OCI-LY7 (cell line): ENCODE data around the gene FARSA. TPM values are rescaled to one million over a fixed set of nuclear protein-coding genes. Genes with fewer than 3 reads are reported as not detected.

Source experiments
- BruUV-seq: library from RNA; stranded (reverse); fragments of 400-500 nt; replicated peaks from 2 replicates; lab custom pipeline; 2021; lab: Mats Ljungman, UMichigan
- CTCF ChIA-PET: fragments of 300-600 bp; sonication (Branson Sonifier 250); formaldehyde crosslinking; loops from one replicate; lab custom pipeline; 2022; ENCODE audit warnings: antibody characterized with exemption; ENCODE audit not compliant: unreplicated experiment; lab: Charles Lee
- POLR2A ChIA-PET: fragments of 300-600 bp; sonication (Branson Sonifier 250); formaldehyde crosslinking; loops from one replicate; lab custom pipeline; 2022; ENCODE audit warnings: antibody characterized with exemption; lab: Charles Lee
- DNase-seq: peaks from one replicate; pipeline ENCODE4 v3.0.0-alpha.2; 2015; ENCODE audit warnings: low spot score
- H2AFZ ChIP-seq: fragments of 200-600 bp; sonication (generic), shearing (Covaris generic); 2 replicates; pipeline ENCODE4 v1.6.1; 2014; ENCODE audit warnings: mild to moderate bottlenecking, antibody characterized with exemption, low read length, moderate library complexity
- H3K27ac ChIP-seq: fragments of 200-600 bp; sonication (generic); 2 replicates; pipeline ENCODE4 v1.5.1; 2014; ENCODE audit warnings: mixed run types, low read depth, mild to moderate bottlenecking, moderate library complexity, low read length, inconsistent platforms; ENCODE audit not compliant: poor library complexity, severe bottlenecking
- H3K36me3 ChIP-seq: fragments of 200-600 bp; sonication (generic); 2 replicates; pipeline ENCODE4 v1.6.1; 2014; ENCODE audit warnings: mild to moderate bottlenecking, antibody characterized with exemption, low read length, moderate library complexity, mixed read lengths; ENCODE audit not compliant: insufficient read depth
- H3K4me1 ChIP-seq: fragments of 200-600 bp; sonication (generic); 2 replicates; pipeline ENCODE4 v1.5.1; 2014; ENCODE audit warnings: mild to moderate bottlenecking, low read length; ENCODE audit not compliant: insufficient read depth, poor library complexity, severe bottlenecking
- H3K4me2 ChIP-seq: fragments of 200-600 bp; sonication (generic); 2 replicates; pipeline ENCODE4 v1.6.1; 2014; ENCODE audit warnings: mild to moderate bottlenecking, low read length
- H3K4me3 ChIP-seq: fragments of 200-600 bp; sonication (generic); 2 replicates; pipeline ENCODE4 v1.5.1; 2014; ENCODE audit warnings: mild to moderate bottlenecking, low read depth, low read length; ENCODE audit not compliant: poor library complexity, severe bottlenecking
- H3K79me2 ChIP-seq: fragments of 200-600 bp; sonication (generic); 2 replicates; pipeline ENCODE4 v1.6.1; 2016; ENCODE audit warnings: low read depth, mild to moderate bottlenecking, low read length, moderate library complexity, mixed read lengths; ENCODE audit not compliant: insufficient read depth
- H3K9me2 ChIP-seq: fragments of 200-600 bp; sonication (generic); 2 replicates; pipeline ENCODE4 v1.6.1; 2016; ENCODE audit warnings: mild to moderate bottlenecking, low read length, mixed read lengths; ENCODE audit not compliant: insufficient read depth
- H3K9me3 ChIP-seq: fragments of 200-600 bp; sonication (generic); 2 replicates; pipeline ENCODE4 v1.6.1; 2014; ENCODE audit warnings: mild to moderate bottlenecking, mixed run types, low read length, mixed read lengths
- H4K20me1 ChIP-seq: fragments of 200-600 bp; sonication (generic); 2 replicates; pipeline ENCODE4 v1.6.1; 2014; ENCODE audit warnings: mild to moderate bottlenecking, antibody characterized with exemption, low read length, moderate library complexity, mixed read lengths; ENCODE audit not compliant: insufficient read depth
- EZH2phosphoT487 ChIP-seq: fragments of 200-600 bp; sonication (generic); IDR thresholded peaks from 2 replicates; pipeline ENCODE4 v1.6.1; 2018; ENCODE audit warnings: low read depth, borderline replicate concordance, mild to moderate bottlenecking, mixed run types, antibody characterized with exemption, low read length, moderate library complexity, mixed read lengths
- intact Hi-C: fragments of 100-400 bp; cut with micrococcal nuclease; formaldehyde crosslinking; loops from one replicate; pipeline ENCODE4 v1.10.0; 2022; ENCODE audit not compliant: unreplicated experiment
- total RNA-seq, 2 experiments: library from RNA; depleted of rRNA in 1 of 2; stranded (reverse); fragments of >200 nt in 1 of 2; shearing (Covaris generic) in 1 of 2; gene quantifications; 2 replicates each; pipeline ENCODE4 v1.2.3, GENCODE V29; 2014 to 2022
- TF ChIP-seq, protein P1 (sequence below): fragments of 200-600 bp; sonication (generic); conservative IDR thresholded peaks from 2 replicates; pipeline ENCODE4 v1.5.1; 2014; ENCODE audit warnings: mild to moderate bottlenecking, antibody characterized with exemption, low read length, moderate library complexity, mixed read lengths

The FARSA gene
- total RNA-seq, 2 experiments from 2014 or later = 117 to 135 TPM

DNA sequence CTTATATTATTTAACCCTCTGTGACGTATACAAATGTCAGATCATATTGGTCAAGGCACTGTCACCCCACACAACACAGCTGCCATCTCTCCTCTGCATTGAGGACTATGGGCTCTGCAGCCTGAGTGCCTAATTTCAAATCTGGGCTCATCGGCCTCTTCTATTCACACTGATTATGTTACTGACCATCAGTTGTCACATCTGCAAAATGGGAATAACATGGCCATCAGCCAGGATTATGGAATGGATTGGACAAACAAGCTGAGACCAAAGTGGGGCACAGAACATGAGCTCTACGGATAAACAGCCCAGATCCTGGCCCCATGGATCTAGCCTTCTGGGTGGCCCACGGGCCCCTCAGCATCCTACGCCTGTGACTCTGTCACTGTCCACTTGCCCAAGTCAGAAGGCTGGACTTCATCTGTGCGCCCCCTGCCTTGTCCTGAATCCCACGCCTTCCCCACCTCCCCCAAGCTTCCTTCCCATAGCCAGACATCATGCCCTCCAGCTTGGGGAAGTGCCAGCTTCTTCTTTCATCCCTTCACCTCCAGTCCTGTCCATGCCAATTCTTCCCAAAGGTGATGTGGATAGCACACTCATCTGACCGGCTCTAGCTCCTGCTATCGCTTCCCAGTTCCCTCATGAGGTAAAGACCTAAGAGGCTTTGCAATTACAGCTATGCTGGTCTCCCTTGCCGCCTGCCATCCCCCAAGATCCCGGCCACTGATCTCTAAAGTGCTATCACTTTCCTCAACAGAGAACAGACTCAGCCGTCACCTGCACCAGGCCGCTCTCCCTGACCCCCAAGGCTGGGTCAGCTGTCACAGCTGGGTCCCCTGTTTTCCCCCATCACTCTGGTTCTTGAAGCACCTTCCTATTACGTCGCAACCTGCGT is 872 bp downstream of the FARSA start:
- peaks cover 39% of the 10 kb centered on the region for H3K36me3 ChIP-seq
- H3K9me2 ChIP-seq = no peaks in the 10 kb centered on the region
- no peak overlapping the region; the same call in 1 of the 2 replicates for H2AFZ ChIP-seq
- POLR2A ChIA-PET = interaction anchor here (0.7 to 1.2 kb wide), 4 partner anchors 34 to 220 kb away, joined by 3 to 4 read pairs (median 4); partner anchors contain the start of gene GCDH
- no peak for DNase-seq
- intact Hi-C loops = loop anchor here (2.0 kb wide), 1 partner anchor 42 kb away; the partner anchor contains the start of gene GCDH
- TF ChIP-seq, protein P1, sequence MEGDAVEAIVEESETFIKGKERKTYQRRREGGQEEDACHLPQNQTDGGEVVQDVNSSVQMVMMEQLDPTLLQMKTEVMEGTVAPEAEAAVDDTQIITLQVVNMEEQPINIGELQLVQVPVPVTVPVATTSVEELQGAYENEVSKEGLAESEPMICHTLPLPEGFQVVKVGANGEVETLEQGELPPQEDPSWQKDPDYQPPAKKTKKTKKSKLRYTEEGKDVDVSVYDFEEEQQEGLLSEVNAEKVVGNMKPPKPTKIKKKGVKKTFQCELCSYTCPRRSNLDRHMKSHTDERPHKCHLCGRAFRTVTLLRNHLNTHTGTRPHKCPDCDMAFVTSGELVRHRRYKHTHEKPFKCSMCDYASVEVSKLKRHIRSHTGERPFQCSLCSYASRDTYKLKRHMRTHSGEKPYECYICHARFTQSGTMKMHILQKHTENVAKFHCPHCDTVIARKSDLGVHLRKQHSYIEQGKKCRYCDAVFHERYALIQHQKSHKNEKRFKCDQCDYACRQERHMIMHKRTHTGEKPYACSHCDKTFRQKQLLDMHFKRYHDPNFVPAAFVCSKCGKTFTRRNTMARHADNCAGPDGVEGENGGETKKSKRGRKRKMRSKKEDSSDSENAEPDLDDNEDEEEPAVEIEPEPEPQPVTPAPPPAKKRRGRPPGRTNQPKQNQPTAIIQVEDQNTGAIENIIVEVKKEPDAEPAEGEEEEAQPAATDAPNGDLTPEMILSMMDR = no peak
- TF ChIP-seq EZH2phosphoT487 = no peak
- H3K27ac ChIP-seq = peak overlapping the region; percentile 42
- peaks cover 8% of the 10 kb centered on the region; the same call in 1 of the 2 replicates for H4K20me1 ChIP-seq
- H3K4me3 ChIP-seq = peak overlapping the region; percentile 91
- no peaks in the 10 kb centered on the region for H3K9me3 ChIP-seq
- H3K4me1 ChIP-seq = peaks cover 41% of the 10 kb centered on the region
- H3K79me2 ChIP-seq = peaks cover 26% of the 10 kb centered on the region
- CTCF ChIA-PET = interaction anchor here (0.6 to 1.7 kb wide), 2 partner anchors 33 to 330 kb away, joined by 7 to 15 read pairs; no protein-coding TSS in a partner anchor
- H3K4me2 ChIP-seq = peak overlapping the region; percentile 89
- no TSS peak for BruUV-seq

DNA sequence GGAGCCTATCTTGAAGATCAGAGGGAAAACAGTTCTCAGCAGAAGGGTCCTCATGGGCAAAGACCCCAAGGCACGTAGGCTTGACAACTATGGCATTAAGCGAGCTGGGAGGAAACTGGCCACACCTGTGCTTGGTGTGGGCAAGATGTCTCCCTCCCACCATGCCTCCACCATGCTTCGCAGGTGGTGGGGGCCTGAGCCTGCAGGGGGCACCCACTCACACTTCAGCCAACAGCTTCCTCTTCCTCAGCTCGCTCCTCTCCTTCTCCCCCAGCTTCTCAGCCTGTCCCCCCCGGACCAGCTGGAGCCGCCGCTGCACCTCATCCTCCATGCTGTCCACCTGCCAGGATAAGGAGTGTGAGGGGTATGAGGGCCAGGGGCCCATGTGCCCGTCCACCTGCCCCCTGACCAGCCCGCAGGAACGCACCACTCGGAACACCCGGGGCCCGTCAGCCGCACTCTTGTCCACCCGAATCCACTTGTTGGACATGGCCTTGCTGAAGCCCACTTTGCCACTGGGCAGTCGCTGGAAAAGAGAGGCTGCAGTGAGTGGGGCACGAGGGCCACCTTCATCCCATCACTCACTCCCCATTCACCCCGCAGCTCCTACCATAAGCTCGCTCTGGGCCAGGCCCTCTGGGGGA is 3.4 kb downstream of the FARSA start:
- CTCF ChIA-PET = interaction anchor here (0.6 kb wide), 1 partner anchor 49 kb away, joined by 5 read pairs; the partner anchor contains the start of gene DNASE2
- Histone ChIP-seq H3K36me3 (peaks cover 61% of the 10 kb centered on the region), H3K4me2 (no peak overlapping the region), H4K20me1 (peaks cover 8% of the 10 kb centered on the region; the same call in 1 of the 2 replicates), H3K4me1 (peaks cover 18% of the 10 kb centered on the region), H3K79me2 (peaks cover 26% of the 10 kb centered on the region), H3K9me3 (no peaks in the 10 kb centered on the region), H2AFZ (no peak overlapping the region), H3K4me3 (no peak overlapping the region), H3K27ac (no peak overlapping the region), H3K9me2 (no peaks in the 10 kb centered on the region)
- BruUV-seq = no TSS peak
- intact Hi-C loops = no loop called here
- POLR2A ChIA-PET = interaction anchor here (1.0 kb wide), 1 partner anchor 36 kb away, joined by 4 read pairs; no protein-coding TSS in a partner anchor
- TF ChIP-seq, protein P1 = peak; percentile 44; the same call in 1 of the 2 replicates
- no peak for TF ChIP-seq EZH2phosphoT487
- no peak for DNase-seq
